Measurements from ENCODE around the gene ZMIZ1. TPM values are rescaled to one million over a fixed set of nuclear protein-coding genes. Genes with fewer than 3 reads are reported as not detected.

The ZMIZ1 gene
- polyA plus RNA-seq, 1 experiment: 7.6 TPM

GRCh38 chr10:79223091-79224048 lies 154.6 kb downstream of the ZMIZ1 start:
- Histone ChIP-seq H3K27me3 (ENCODE audit: control insufficient read depth, insufficient read depth, low read length) (no peaks in the 10 kb centered on the region), H3K4me3 (ENCODE audit: low read depth, low read length) (no peak overlapping the region), H3K27ac (ENCODE audit: low read depth, low read length) (peak overlapping the region; percentile 57), H3K9me3 (ENCODE audit: control insufficient read depth, insufficient read depth, low read length) (no peaks in the 10 kb centered on the region; the same call in 1 of the 2 replicates)
- ChIA-PET POLR2A (no interaction called here), CTCF (no interaction called here)
- TF ChIP-seq CTCF (IDR thresholded peaks at IDR 0.05; ENCODE audit: low read depth, low read length): no peak
- DNase-seq (ENCODE audit: low read depth, low spot score): no peak

GRCh38 chr10:79224263-79224949 lies 155.6 kb downstream of the ZMIZ1 start:
- DNase-seq (ENCODE audit: low read depth, low spot score): no peak
- no peak for TF ChIP-seq CTCF (IDR thresholded peaks at IDR 0.05; ENCODE audit: low read depth, low read length)
- ChIA-PET CTCF (no interaction called here), POLR2A (no interaction called here)
- Histone ChIP-seq H3K27me3 (ENCODE audit: control insufficient read depth, insufficient read depth, low read length) (no peaks in the 10 kb centered on the region), H3K9me3 (ENCODE audit: control insufficient read depth, insufficient read depth, low read length) (no peaks in the 10 kb centered on the region; the same call in 1 of the 2 replicates), H3K4me3 (ENCODE audit: low read depth, low read length) (no peak overlapping the region), H3K27ac (ENCODE audit: low read depth, low read length) (peak overlapping the region; percentile 31)

GRCh38 chr10:79224992-79225391 lies 156.2 kb downstream of the ZMIZ1 start:
- Histone ChIP-seq H3K4me3 (ENCODE audit: low read depth, low read length) (no peak overlapping the region), H3K27me3 (ENCODE audit: control insufficient read depth, insufficient read depth, low read length) (no peaks in the 10 kb centered on the region), H3K27ac (ENCODE audit: low read depth, low read length) (no peak overlapping the region), H3K9me3 (ENCODE audit: control insufficient read depth, insufficient read depth, low read length) (no peaks in the 10 kb centered on the region; the same call in 1 of the 2 replicates)
- no peak for TF ChIP-seq CTCF (IDR thresholded peaks at IDR 0.05; ENCODE audit: low read depth, low read length)
- no peak for DNase-seq (ENCODE audit: low read depth, low spot score)
- ChIA-PET POLR2A (no interaction called here), CTCF (no interaction called here)

GRCh38 chr10:79226391-79227245 lies 157.9 kb downstream of the ZMIZ1 start:
- Histone ChIP-seq H3K4me3 (ENCODE audit: low read depth, low read length) (no peak overlapping the region), H3K27ac (ENCODE audit: low read depth, low read length) (no peak overlapping the region), H3K27me3 (ENCODE audit: control insufficient read depth, insufficient read depth, low read length) (no peaks in the 10 kb centered on the region), H3K9me3 (ENCODE audit: control insufficient read depth, insufficient read depth, low read length) (no peaks in the 10 kb centered on the region)
- ChIA-PET POLR2A (no interaction called here), CTCF (no interaction called here)
- TF ChIP-seq CTCF (IDR thresholded peaks at IDR 0.05; ENCODE audit: low read depth, low read length): no peak
- DNase-seq (ENCODE audit: low read depth, low spot score): no peak
